T1000 (cell line): Measurements from ENCODE around the gene LRIT1.

Source experiments
- DNase-seq: peaks from one replicate; lab custom pipeline; 2025; ENCODE audit warnings: mixed read lengths; lab: John Stamatoyannopoulos, UW

The LRIT1 gene

DNA sequence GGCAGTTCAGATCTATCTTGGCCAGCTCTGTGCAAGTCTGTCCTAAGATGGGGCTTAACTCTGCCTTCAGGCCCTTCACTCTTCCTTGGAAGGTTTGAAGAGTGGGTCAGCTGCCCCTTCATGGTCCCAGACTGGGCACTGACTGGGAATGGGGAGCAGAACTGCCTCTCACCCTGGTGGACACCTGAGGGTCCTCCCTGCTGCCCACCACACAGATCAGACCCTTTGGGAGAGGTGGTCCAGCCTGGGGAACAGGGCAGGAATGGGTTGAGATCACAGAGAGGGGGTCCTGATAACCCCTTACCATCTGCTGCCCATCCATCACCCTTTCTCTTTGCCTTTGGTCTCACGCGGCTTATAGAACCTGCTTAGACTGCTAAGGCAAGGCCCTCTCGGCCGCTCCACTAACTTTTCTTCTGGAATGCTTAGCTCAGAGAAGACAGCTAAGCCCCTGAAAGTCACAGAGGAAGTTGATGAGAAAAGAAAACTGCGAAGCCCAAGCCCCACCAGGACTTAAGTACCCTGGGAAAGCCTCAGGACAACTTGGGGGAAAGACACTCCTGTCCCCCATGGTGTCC, 47.4 kb downstream of the LRIT1 start:
- DNase-seq: no peak

DNA sequence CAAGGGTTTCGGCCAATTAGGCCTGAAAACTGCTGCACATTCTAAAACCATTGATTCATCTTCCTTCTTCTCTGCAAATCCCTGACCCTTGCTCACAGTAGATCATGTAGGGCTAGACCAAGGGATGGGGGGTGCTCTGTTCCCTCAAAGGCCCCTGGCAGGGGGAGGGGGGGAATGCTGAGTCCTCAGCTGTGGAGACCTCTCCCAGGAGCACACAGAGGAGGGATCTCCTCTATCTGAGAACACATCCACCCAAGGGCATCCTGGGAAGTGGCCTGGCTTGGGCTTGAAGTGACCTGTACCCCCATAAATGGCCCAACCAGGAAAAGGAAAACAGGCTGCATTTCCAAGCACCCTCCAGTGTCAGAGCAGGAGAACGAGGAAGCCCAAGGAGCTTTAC, 48.0 kb downstream of the LRIT1 start:
- DNase-seq: no peak

DNA sequence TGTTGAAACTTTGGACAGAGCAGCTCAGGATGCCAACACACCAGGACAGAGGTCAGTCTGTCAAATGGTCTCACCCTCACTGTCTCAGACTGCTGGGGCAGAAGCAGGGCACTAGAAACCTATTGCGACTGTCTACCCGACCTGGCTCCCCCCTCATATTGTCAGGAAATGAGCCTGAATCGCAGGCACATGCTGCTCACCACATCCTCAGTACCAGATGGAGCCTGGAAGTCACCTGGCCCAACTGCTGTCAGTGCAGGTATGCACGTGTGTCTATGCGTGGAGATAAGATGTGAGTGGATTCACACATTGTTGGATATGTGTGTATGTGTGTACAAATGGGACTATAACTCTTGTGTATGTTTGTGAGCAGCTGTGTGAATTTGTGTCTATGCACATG, 50.2 kb downstream of the LRIT1 start:
- no peak for DNase-seq

DNA sequence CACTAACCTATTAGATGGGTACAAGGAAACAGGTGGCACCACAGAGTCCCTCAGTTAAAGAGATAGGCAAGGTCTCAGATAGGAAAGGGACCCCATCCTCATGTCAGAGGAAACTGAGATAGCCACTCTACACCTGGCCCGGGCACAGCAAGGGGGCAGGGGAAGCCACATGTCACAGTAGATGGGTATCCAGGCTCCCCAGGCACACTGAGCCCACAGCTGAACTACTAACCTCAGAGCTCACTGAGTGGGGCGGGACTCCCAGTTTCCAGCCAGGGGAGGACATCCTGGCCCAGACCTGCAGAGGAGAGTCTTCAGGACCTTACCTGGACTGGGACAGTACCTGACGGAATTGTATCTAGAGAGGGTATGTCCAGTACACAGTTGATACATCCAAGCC, 50.7 kb downstream of the LRIT1 start:
- DNase-seq: no peak

DNA sequence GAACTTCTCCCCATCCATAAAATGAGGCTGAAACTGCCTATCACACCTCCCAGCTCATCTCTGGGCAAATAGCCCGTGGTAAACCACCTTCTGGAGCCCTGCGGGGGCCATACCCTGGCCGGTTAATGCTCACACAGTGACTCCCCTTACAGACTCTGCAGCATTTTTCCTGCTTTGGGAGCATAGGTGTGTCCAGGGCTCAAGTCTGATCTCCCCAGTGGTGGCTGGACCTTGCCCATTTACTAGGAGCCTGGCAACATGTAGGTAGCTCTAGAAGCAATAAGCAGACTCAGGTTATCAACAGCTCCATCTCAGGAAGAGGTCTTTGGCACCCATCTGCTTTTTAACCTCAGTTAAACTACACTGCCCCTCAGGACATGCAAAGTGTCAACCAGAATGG, 52.5 kb downstream of the LRIT1 start:
- DNase-seq: no peak

DNA sequence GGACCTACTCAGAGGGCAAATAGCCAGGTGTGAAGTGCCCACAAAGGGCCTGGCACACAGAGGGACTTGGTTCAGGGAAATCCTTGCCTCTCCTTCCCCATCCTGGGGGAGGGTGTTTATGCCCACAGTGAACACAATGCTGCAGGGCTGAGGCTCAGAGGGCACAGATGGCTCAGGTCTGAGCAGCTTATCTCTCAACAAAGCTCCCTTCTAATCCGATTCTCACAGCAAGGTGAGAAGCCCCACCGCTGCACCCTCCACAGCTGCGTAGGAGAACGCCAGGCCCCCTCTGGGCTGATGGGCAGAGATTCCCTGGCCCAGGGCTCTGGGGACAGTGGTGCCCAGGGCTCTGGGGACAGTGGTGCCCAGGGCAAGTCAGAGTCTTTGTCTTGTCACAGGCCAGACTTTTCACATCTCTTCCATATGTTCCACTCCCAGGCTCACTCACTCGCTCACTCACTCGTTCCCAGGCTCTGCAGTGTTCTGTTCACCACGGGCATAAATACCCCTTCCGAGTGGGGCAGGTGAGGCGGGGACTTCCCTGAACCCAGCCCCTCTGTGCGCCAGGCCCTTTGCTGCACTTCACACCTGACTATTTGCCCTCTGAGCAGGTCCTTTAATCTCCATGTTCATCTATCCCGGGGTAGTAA, 55.7 kb downstream of the LRIT1 start:
- DNase-seq: no peak

DNA sequence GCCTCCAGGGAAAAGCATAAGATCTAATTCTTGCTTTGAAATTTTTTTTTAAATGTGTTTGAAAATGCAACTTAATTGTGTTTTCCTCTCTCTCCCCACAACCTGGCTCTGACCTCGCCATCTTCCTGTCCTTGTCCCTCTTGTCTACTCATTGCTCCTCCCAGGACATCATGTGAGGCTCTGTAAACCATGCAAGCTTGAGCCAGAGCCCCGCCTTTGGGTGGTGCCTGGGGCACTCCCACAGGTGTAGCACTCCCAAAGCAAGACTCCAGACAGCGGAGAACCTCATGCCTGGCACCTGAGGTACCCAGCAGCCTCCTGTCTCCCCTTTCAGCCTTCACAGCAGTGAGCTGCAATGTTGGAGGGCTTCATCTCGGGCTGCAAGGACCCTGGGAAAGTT, 56.8 kb downstream of the LRIT1 start:
- DNase-seq: no peak

DNA sequence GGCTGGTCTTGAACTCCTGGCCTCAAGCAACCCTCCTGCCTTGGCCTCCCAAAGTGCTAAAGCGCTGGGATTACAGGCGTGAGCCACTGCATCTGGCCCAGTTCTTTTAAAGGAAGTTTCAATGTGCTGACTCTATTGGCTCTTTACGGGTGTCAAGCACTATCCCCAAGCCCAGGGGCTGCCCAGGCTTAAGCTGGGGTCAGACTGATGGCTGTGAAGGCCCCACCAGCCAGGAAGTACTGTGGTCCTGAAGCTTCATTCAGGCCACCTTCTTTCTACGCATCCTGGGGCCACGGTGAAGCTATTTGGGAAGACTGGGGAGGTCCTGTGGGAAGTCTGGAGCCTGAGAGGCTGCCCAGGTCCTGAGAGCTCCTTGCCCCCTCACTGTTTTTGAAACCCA, 59.7 kb downstream of the LRIT1 start:
- no peak for DNase-seq
